Caco-2 (cell line): ENCODE results near the gene TMEM50B. TPM values are rescaled to one million over a fixed set of nuclear protein-coding genes. Genes with fewer than 3 reads are reported as not detected.

Experiments
- BruUV-seq: library from RNA; stranded (reverse); fragments of 400-500 nt; replicated peaks from 2 replicates; lab custom pipeline; 2021; lab: Mats Ljungman, UMichigan
- CTCF ChIA-PET: fragments of 300-600 bp; sonication (Branson Sonifier 250); formaldehyde crosslinking; loops from one replicate; lab custom pipeline; 2022; ENCODE audit warnings: antibody characterized with exemption; lab: Charles Lee
- POLR2A ChIA-PET: fragments of 300-600 bp; sonication (Branson Sonifier 250); formaldehyde crosslinking; loops from one replicate; lab custom pipeline; 2022; ENCODE audit warnings: antibody characterized with exemption; lab: Charles Lee
- DNase-seq, 2 experiments: peaks; one replicate each; pipeline versions ENCODE4 v3.0.0 to v3.0.0-alpha.2; 2020 to 2022
- H3K27me3 ChIP-seq: replicated peaks from 2 replicates; pipeline ENCODE4 v1.6.0; 2011; ENCODE audit warnings: low read length; ENCODE audit not compliant: control insufficient read depth, insufficient read depth
- H3K36me3 ChIP-seq: 2 replicates; pipeline ENCODE4 v1.5.1; 2011; ENCODE audit warnings: low read length; ENCODE audit not compliant: control insufficient read depth, insufficient read depth
- H3K4me1 ChIP-seq: fragments of 250-450 bp; sonication (Bioruptor Pico); 2 replicates; pipeline ENCODE4 v1.5.1; 2020; ENCODE audit warnings: mild to moderate bottlenecking
- H3K4me3 ChIP-seq: 2 replicates; pipeline ENCODE4 v1.5.1; 2011; ENCODE audit warnings: low read depth, mild to moderate bottlenecking, control low read depth, low read length
- H3K9me3 ChIP-seq: fragments of 250-450 bp; sonication (Bioruptor Pico); 2 replicates; pipeline ENCODE4 v1.5.1; 2020; ENCODE audit warnings: mild to moderate bottlenecking, moderate library complexity
- H3K27ac Mint-ChIP-seq: one replicate; pipeline ENCODE4 v1.8.0; 2022; ENCODE audit warnings: mixed read lengths; ENCODE audit not compliant: unreplicated experiment
- H3K27me3 Mint-ChIP-seq: one replicate; pipeline ENCODE4 v1.8.0; 2022; ENCODE audit warnings: mixed read lengths; ENCODE audit not compliant: insufficient read depth, unreplicated experiment
- H3K36me3 Mint-ChIP-seq: one replicate; pipeline ENCODE4 v1.8.0; 2022; ENCODE audit warnings: mild to moderate bottlenecking, mixed read lengths; ENCODE audit not compliant: insufficient read depth, unreplicated experiment
- H3K4me1 Mint-ChIP-seq: one replicate; pipeline ENCODE4 v1.8.0; 2022; ENCODE audit warnings: low read depth, mixed read lengths; ENCODE audit not compliant: unreplicated experiment
- H3K4me3 Mint-ChIP-seq: one replicate; pipeline ENCODE4 v1.8.0; 2022; ENCODE audit warnings: mild to moderate bottlenecking, moderate library complexity, mixed read lengths; ENCODE audit not compliant: unreplicated experiment
- H3K9me3 Mint-ChIP-seq: one replicate; pipeline ENCODE4 v1.8.0; 2022; ENCODE audit warnings: mixed read lengths; ENCODE audit not compliant: unreplicated experiment
- intact Hi-C: fragments of 100-400 bp; cut with micrococcal nuclease; formaldehyde crosslinking; loops from one replicate; pipeline ENCODE4 v1.10.0; 2022; ENCODE audit not compliant: unreplicated experiment
- total RNA-seq: library from RNA; stranded (reverse); gene quantifications from 2 replicates; pipeline ENCODE4 v1.2.3, GENCODE V29; 2022
- TF ChIP-seq, protein P1 (sequence below), 2 experiments: fragments of 200-600 bp in 1 of 2; IDR thresholded peaks; 1 replicate in 1 of 2; 2 replicates in 1 of 2; pipeline versions ENCODE4 v1.5.1 to v1.8.0; 2011 to 2022; ENCODE audit warnings: antibody characterized with exemption in 1 of 2, control low read depth in 1 of 2, inconsistent platforms in 1 of 2, low read depth in 1 of 2, low read length in 1 of 2, mild to moderate bottlenecking in 1 of 2, moderate library complexity in 1 of 2; ENCODE audit not compliant: insufficient read depth in 1 of 2, severe bottlenecking in 1 of 2, unreplicated experiment in 1 of 2

TMEM50B gene
- total RNA-seq, 1 experiment from 2014 or later, result 25.9 TPM

DNA sequence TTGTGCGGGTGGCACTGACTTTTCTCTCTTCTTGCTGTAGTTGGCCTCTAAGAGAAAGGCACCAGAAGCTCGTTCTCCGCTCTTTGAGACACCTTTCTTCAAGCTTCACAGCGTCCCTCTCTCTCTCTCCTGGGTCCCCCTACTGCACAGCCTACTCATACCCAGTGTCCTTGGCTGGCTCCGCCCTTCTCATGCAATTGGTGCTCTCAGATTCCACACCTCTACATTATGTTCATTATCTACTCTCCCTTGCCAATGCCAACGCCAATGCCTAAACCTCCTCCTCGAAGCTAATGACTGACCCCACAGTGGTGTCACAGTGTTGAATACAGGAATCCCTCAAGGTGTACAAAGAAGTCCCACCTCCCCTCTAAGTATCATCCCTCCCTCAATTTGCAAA lies 16.6 kb upstream of the TMEM50B start:
- Histone ChIP-seq H3K27me3 (no peaks in the 10 kb centered on the region), H3K36me3 (no peaks in the 10 kb centered on the region), H3K4me1 (no peaks in the 10 kb centered on the region), H3K4me3 (no peak overlapping the region), H3K9me3 (no peaks in the 10 kb centered on the region)
- DNase-seq, result no peak
- TF ChIP-seq, protein P1, sequence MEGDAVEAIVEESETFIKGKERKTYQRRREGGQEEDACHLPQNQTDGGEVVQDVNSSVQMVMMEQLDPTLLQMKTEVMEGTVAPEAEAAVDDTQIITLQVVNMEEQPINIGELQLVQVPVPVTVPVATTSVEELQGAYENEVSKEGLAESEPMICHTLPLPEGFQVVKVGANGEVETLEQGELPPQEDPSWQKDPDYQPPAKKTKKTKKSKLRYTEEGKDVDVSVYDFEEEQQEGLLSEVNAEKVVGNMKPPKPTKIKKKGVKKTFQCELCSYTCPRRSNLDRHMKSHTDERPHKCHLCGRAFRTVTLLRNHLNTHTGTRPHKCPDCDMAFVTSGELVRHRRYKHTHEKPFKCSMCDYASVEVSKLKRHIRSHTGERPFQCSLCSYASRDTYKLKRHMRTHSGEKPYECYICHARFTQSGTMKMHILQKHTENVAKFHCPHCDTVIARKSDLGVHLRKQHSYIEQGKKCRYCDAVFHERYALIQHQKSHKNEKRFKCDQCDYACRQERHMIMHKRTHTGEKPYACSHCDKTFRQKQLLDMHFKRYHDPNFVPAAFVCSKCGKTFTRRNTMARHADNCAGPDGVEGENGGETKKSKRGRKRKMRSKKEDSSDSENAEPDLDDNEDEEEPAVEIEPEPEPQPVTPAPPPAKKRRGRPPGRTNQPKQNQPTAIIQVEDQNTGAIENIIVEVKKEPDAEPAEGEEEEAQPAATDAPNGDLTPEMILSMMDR (IDR thresholded peaks at IDR 0.05; ENCODE audit: insufficient read depth in 1 of 2, low read depth in 1 of 2, low read length in 1 of 2, severe bottlenecking in 1 of 2, unreplicated experiment in 1 of 2), result no peak
- H3K4me3 Mint-ChIP-seq, result peak overlapping the region; percentile 10
- H3K27me3 Mint-ChIP-seq, result no peaks in the 10 kb centered on the region
- BruUV-seq, result no TSS peak
- H3K4me1 Mint-ChIP-seq, result peaks cover 8% of the 10 kb centered on the region
- intact Hi-C loops, result no loop called here
- POLR2A ChIA-PET, result no interaction called here
- CTCF ChIA-PET, result no interaction called here
- peaks cover 11% of the 10 kb centered on the region for H3K36me3 Mint-ChIP-seq
- H3K9me3 Mint-ChIP-seq, result no peaks in the 10 kb centered on the region
- no peak overlapping the region for H3K27ac Mint-ChIP-seq

DNA sequence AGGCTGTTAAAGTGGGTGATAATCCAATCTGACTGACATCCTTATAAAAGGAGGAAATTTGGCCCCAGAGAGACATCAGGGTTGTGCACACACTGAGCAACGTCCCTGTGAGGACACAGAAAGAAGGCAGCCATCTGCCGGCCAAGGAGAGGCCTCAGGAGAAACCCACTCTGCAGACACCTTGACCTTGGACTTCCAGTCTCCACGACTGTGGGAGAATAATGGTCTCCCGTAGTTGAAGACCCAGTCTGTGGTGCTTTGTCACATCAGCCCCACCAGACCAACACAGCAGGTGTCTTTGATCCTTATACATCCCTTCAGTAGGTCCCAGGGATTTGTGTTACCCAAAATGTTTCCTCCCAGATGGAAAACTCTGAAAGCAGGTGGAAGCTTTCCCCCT lies 16.0 kb upstream of the TMEM50B start:
- Mint-ChIP-seq H3K27ac (no peak overlapping the region), H3K4me1 (peaks cover 8% of the 10 kb centered on the region), H3K27me3 (no peaks in the 10 kb centered on the region), H3K36me3 (peaks cover 17% of the 10 kb centered on the region), H3K9me3 (no peaks in the 10 kb centered on the region), H3K4me3 (no peak overlapping the region)
- H3K27me3 ChIP-seq, result no peaks in the 10 kb centered on the region
- H3K4me3 ChIP-seq, result no peak overlapping the region
- H3K4me1 ChIP-seq, result no peaks in the 10 kb centered on the region
- ChIA-PET CTCF (no interaction called here), POLR2A (no interaction called here)
- DNase-seq, result no peak
- no TSS peak for BruUV-seq
- intact Hi-C loops, result no loop called here
- H3K36me3 ChIP-seq, result no peaks in the 10 kb centered on the region
- TF ChIP-seq, protein P1 (IDR thresholded peaks at IDR 0.05; ENCODE audit: insufficient read depth in 1 of 2, low read depth in 1 of 2, low read length in 1 of 2, severe bottlenecking in 1 of 2, unreplicated experiment in 1 of 2), result no peak
- H3K9me3 ChIP-seq, result no peaks in the 10 kb centered on the region

DNA sequence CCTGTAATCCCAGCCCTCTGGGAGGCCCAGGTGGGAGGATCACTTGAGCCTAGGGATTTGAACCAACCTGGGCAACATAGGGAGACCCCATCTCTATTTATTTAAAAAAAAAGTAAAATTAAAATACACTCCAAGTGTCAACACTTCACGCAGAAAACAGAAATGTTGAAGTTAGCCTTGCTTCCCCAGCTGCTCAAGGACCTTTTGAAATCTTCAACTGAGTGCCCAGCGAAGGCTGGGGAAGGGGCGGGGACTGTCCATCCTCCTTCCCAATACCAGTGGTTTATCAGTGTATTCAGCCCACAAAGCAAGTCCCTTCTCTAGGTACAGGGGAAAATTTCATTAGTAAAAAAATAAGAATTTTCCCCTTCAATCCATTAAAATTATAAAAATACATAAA lies 14.0 kb upstream of the TMEM50B start:
- H3K4me1 Mint-ChIP-seq, result peaks cover 8% of the 10 kb centered on the region
- BruUV-seq, result no TSS peak
- no peak overlapping the region for H3K27ac Mint-ChIP-seq
- POLR2A ChIA-PET, result no interaction called here
- no peak overlapping the region for H3K4me3 ChIP-seq
- no peaks in the 10 kb centered on the region for H3K9me3 Mint-ChIP-seq
- CTCF ChIA-PET, result no interaction called here
- peak overlapping the region; percentile 52 for H3K4me3 Mint-ChIP-seq
- H3K36me3 Mint-ChIP-seq, result peaks cover 18% of the 10 kb centered on the region
- no peaks in the 10 kb centered on the region for H3K27me3 Mint-ChIP-seq
- H3K4me1 ChIP-seq, result no peaks in the 10 kb centered on the region
- DNase-seq, result no peak
- intact Hi-C loops, result no loop called here
- TF ChIP-seq, protein P1 (IDR thresholded peaks at IDR 0.05; ENCODE audit: insufficient read depth in 1 of 2, low read depth in 1 of 2, low read length in 1 of 2, severe bottlenecking in 1 of 2, unreplicated experiment in 1 of 2), result no peak
- no peaks in the 10 kb centered on the region for H3K27me3 ChIP-seq
- no peaks in the 10 kb centered on the region for H3K36me3 ChIP-seq
- no peaks in the 10 kb centered on the region for H3K9me3 ChIP-seq
